GM12878 (cell line): Measurements from ENCODE around the gene APC2. TPM values are rescaled to one million over a fixed set of nuclear protein-coding genes. Genes with fewer than 3 reads are reported as not detected.

Experiments
- ATAC-seq: fragments of 200-7000 bp; cut with Tn5 transposase; 3 replicates; pipeline ENCODE4 v1.9.1; 2020; ENCODE audit warnings: mild to moderate bottlenecking, moderate library complexity
- BruUV-seq: library from RNA; stranded (reverse); fragments of 400-500 nt; replicated peaks from 2 replicates; lab custom pipeline; 2021; lab: Mats Ljungman, UMichigan
- CTCF ChIA-PET: fragments of 300-600 bp; sonication (Branson Sonifier 250); formaldehyde crosslinking; extraction: SDS; loops from one replicate; lab custom pipeline; 2021; ENCODE audit warnings: inconsistent platforms; lab: Yijun Ruan, JAX
- POLR2A ChIA-PET: fragments of 350-600 bp; formaldehyde crosslinking; extraction: SDS; loops from one replicate; lab custom pipeline; 2021; ENCODE audit warnings: inconsistent platforms; lab: Charles Lee
- RAD21 ChIA-PET: fragments of 300-600 bp; sonication (Branson Sonifier 250); formaldehyde crosslinking; loops from one replicate; lab custom pipeline; 2023; ENCODE audit warnings: antibody characterized with exemption; ENCODE audit not compliant: unreplicated experiment; lab: Charles Lee
- SMC1A ChIA-PET: fragments of 300-600 bp; sonication (Branson Sonifier 250); formaldehyde crosslinking; loops from one replicate; lab custom pipeline; 2023; ENCODE audit not compliant: unreplicated experiment, uncharacterized antibody; lab: Charles Lee
- DNase-seq: peaks from one replicate; pipeline ENCODE4 v3.0.0-alpha.2; 2011; ENCODE audit warnings: low read depth, low spot score
- FAIRE-seq: peaks from 3 replicates; lab custom pipeline; 2011; peaks lifted over from hg19 to GRCh38; lab: Jason Lieb, UNC
- H2AFZ ChIP-seq: 2 replicates; pipeline ENCODE4 v1.6.0; 2011; ENCODE audit warnings: low read depth, low read length, control low read depth; ENCODE audit not compliant: control insufficient read depth
- H3K27ac ChIP-seq: 2 replicates; pipeline ENCODE4 v1.5.1; 2011; ENCODE audit warnings: control low read depth; ENCODE audit not compliant: control insufficient read depth, insufficient read depth
- H3K27me3 ChIP-seq, 2 experiments: replicated peaks in 1 of 2; 2 replicates each; pipeline versions ENCODE4 v1.6.0 to v1.6.1; 2011; ENCODE audit warnings: low read length in 1 of 2; ENCODE audit not compliant: control insufficient read depth in 2 of 2, insufficient read depth in 2 of 2
- H3K36me3 ChIP-seq, 2 experiments: 2 replicates each; pipeline ENCODE4 v1.5.1; 2011; ENCODE audit warnings: low read length in 1 of 2; ENCODE audit not compliant: control insufficient read depth in 2 of 2, insufficient read depth in 2 of 2
- H3K4me1 ChIP-seq: 2 replicates; pipeline ENCODE4 v1.6.1; 2011; ENCODE audit warnings: mild to moderate bottlenecking, low read length, moderate library complexity, mixed read lengths; ENCODE audit not compliant: control insufficient read depth, insufficient read depth
- H3K4me2 ChIP-seq: 2 replicates; pipeline ENCODE4 v1.6.0; 2011; ENCODE audit warnings: control low read depth; ENCODE audit not compliant: control insufficient read depth, insufficient read depth
- H3K4me3 ChIP-seq: fragments of 200-600 bp; sonication (generic); 2 replicates; pipeline ENCODE4 v1.5.1; 2016
- H3K79me2 ChIP-seq: 2 replicates; pipeline ENCODE4 v1.6.0; 2011; ENCODE audit warnings: low read length; ENCODE audit not compliant: control insufficient read depth, insufficient read depth
- H3K9ac ChIP-seq: 2 replicates; pipeline ENCODE4 v1.8.0; 2011; ENCODE audit warnings: low read length, control low read depth, mixed read lengths; ENCODE audit not compliant: control insufficient read depth, insufficient read depth
- H3K9me3 ChIP-seq: replicated peaks from 3 replicates; pipeline ENCODE4 v1.5.1; 2011; ENCODE audit warnings: mild to moderate bottlenecking, low read length; ENCODE audit not compliant: control insufficient read depth, insufficient read depth
- H4K20me1 ChIP-seq: 2 replicates; pipeline ENCODE4 v1.6.0; 2011; ENCODE audit not compliant: control insufficient read depth, insufficient read depth
- ASH2L ChIP-seq: fragments of 300-600, 200-600 bp; sonication (generic); IDR thresholded peaks from 2 replicates; pipeline ENCODE4 v1.6.1; 2017; ENCODE audit warnings: low read depth, mild to moderate bottlenecking, borderline replicate concordance
- BCL11A ChIP-seq: IDR thresholded peaks from 2 replicates; pipeline ENCODE4 v1.6.1; 2011; ENCODE audit warnings: low read depth, low read length
- DPF2 ChIP-seq: fragments of 450-650 bp; IDR thresholded peaks from 2 replicates; pipeline ENCODE4 v1.6.1; 2017; ENCODE audit warnings: mild to moderate bottlenecking
- EGR1 ChIP-seq, 2 experiments: IDR thresholded peaks; 1 replicate in 1 of 2; 2 replicates in 1 of 2; pipeline ENCODE4 v1.6.1; 2011 to 2012; ENCODE audit warnings: low read depth in 2 of 2, low read length in 2 of 2, borderline replicate concordance in 1 of 2, mild to moderate bottlenecking in 1 of 2, moderate library complexity in 1 of 2
- FOS ChIP-seq: IDR thresholded peaks from 3 replicates; pipeline ENCODE4 v1.6.1; 2011; ENCODE audit warnings: borderline replicate concordance; ENCODE audit not compliant: insufficient read length; ENCODE audit errors: extremely low read depth
- FOXK2 ChIP-seq: fragments of 450-650 bp; IDR thresholded peaks from 2 replicates; pipeline ENCODE4 v1.6.1; 2017; ENCODE audit warnings: mild to moderate bottlenecking, moderate library complexity
- HCFC1 ChIP-seq: fragments of 150-350 bp; IDR thresholded peaks from 2 replicates; pipeline ENCODE4 v1.6.1; 2014; ENCODE audit warnings: low read length
- IRF5 ChIP-seq: fragments of 450-650 bp; IDR thresholded peaks from 2 replicates; pipeline ENCODE4 v1.6.1; 2017; ENCODE audit warnings: borderline replicate concordance
- NBN ChIP-seq: fragments of 450-650 bp; IDR thresholded peaks from 2 replicates; pipeline ENCODE4 v1.6.1; 2016
- RELA ChIP-seq: fragments of 450-650 bp; IDR thresholded peaks from 2 replicates; pipeline ENCODE4 v1.8.0; 2014; ENCODE audit warnings: borderline replicate concordance; ENCODE audit not compliant: partially characterized antibody
- SIX5 ChIP-seq: IDR thresholded peaks from 2 replicates; pipeline ENCODE4 v1.6.1; 2011; ENCODE audit warnings: mild to moderate bottlenecking, low read depth, low read length, moderate library complexity; ENCODE audit not compliant: severe bottlenecking
- SMAD5 ChIP-seq: IDR thresholded peaks from 2 replicates; pipeline ENCODE4 v1.6.1; 2016; ENCODE audit warnings: antibody characterized with exemption, low read depth
- SMARCA5 ChIP-seq: fragments of 450-650 bp; IDR thresholded peaks from 2 replicates; pipeline ENCODE4 v1.6.1; 2017; ENCODE audit warnings: mild to moderate bottlenecking
- TCF7 ChIP-seq: IDR thresholded peaks from 2 replicates; pipeline ENCODE4 v1.6.1; 2014; ENCODE audit warnings: antibody characterized with exemption, borderline replicate concordance
- USF1 ChIP-seq: IDR thresholded peaks from 2 replicates; pipeline ENCODE4 v1.6.1; 2011; ENCODE audit warnings: borderline replicate concordance, low read depth, mild to moderate bottlenecking, moderate library complexity, mixed read lengths, low read length; ENCODE audit not compliant: insufficient read depth; ENCODE audit errors: extremely low read length
- ZSCAN29 ChIP-seq: fragments of 450-650 bp; IDR thresholded peaks from 2 replicates; pipeline ENCODE4 v1.6.1; 2017; ENCODE audit warnings: mild to moderate bottlenecking, moderate library complexity
- WGBS: methylation state at CpG from one replicate; pipeline ENCODE4 v1.1.6; 2016; ENCODE audit warnings: low lambda C conversion rate; ENCODE audit not compliant: insufficient replicate concordance, insufficient coverage; ENCODE audit errors: missing lambda C conversion rate; 5-methylcytosine and 5-hydroxymethylcytosine counted together
- in situ Hi-C: fragments of 300-500 bp; cut with MboI; formaldehyde crosslinking; loops from 9 replicates; pipeline ENCODE4 v1.14.3; 2018; ENCODE audit warnings: mixed read lengths
- intact Hi-C: fragments of 100-400 bp; cut with micrococcal nuclease; formaldehyde crosslinking; loops from one replicate; pipeline ENCODE4 v1.14.2; 2022; ENCODE audit not compliant: unreplicated experiment
- polyA plus RNA-seq, 11 experiments: library from polyadenylated mRNA; depleted of rRNA in 4 of 11; unstranded in 6 of 11; stranded (reverse) in 5 of 11; fragments of >200 nt; fragmentation: Nextera tagmentation in 4 of 11; fragmentation: Illumina TruSeq in 1 of 11; extraction: Ambion mirVana in 4 of 11; extraction: Trizol in 1 of 11; gene quantifications; 1 replicate in 1 of 11; 2 replicates in 10 of 11; pipeline versions ENCODE4 v1.2.1 to v1.2.3, GENCODE V29; 2011 to 2016; ENCODE audit warnings: inconsistent platforms in 2 of 11, missing spikeins in 2 of 11, low read depth in 1 of 11
- total RNA-seq, 4 experiments: library from RNA; depleted of rRNA in 3 of 4; stranded (reverse); fragments of >200 nt in 3 of 4; fragmentation: Illumina TruSeq in 1 of 4; extraction: Trizol in 1 of 4; gene quantifications; 2 replicates each; pipeline versions ENCODE4 v1.2.1 to v1.2.3, GENCODE V29; 2013 to 2021
- TF ChIP-seq, protein P1 (sequence below): fragments of 450-650 bp; IDR thresholded peaks from 2 replicates; pipeline ENCODE4 v1.6.1; 2017; ENCODE audit warnings: mild to moderate bottlenecking, moderate library complexity

Gene APC2
- total and polyA plus RNA-seq, 10 of the 15 experiments (the other 5 are each of a cell fraction or from before 2014, with no cell fraction given) = under 0.01 to 0.73 (median 0.04) TPM; not detected in 5

GRCh38 chr19:1510807-1511206 lies 60.9 kb downstream of the APC2 start (continued):
- TF ChIP-seq, protein P1, sequence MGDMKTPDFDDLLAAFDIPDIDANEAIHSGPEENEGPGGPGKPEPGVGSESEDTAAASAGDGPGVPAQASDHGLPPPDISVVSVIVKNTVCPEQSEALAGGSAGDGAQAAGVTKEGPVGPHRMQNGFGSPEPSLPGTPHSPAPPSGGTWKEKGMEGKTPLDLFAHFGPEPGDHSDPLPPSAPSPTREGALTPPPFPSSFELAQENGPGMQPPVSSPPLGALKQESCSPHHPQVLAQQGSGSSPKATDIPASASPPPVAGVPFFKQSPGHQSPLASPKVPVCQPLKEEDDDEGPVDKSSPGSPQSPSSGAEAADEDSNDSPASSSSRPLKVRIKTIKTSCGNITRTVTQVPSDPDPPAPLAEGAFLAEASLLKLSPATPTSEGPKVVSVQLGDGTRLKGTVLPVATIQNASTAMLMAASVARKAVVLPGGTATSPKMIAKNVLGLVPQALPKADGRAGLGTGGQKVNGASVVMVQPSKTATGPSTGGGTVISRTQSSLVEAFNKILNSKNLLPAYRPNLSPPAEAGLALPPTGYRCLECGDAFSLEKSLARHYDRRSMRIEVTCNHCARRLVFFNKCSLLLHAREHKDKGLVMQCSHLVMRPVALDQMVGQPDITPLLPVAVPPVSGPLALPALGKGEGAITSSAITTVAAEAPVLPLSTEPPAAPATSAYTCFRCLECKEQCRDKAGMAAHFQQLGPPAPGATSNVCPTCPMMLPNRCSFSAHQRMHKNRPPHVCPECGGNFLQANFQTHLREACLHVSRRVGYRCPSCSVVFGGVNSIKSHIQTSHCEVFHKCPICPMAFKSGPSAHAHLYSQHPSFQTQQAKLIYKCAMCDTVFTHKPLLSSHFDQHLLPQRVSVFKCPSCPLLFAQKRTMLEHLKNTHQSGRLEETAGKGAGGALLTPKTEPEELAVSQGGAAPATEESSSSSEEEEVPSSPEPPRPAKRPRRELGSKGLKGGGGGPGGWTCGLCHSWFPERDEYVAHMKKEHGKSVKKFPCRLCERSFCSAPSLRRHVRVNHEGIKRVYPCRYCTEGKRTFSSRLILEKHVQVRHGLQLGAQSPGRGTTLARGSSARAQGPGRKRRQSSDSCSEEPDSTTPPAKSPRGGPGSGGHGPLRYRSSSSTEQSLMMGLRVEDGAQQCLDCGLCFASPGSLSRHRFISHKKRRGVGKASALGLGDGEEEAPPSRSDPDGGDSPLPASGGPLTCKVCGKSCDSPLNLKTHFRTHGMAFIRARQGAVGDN = no peak
- TF ChIP-seq DPF2 (no peak), ZSCAN29 (no peak), BCL11A (no peak), SIX5 (no peak), ASH2L (no peak)

GRCh38 chr19:1511318-1512317 lies 61.7 kb downstream of the APC2 start:
- Histone ChIP-seq H3K4me2 (no peak overlapping the region), H3K27ac (no peak overlapping the region), H3K4me1 (no peaks in the 10 kb centered on the region), H3K9me3 (no peaks in the 10 kb centered on the region; the same call in 2 of the 3 replicates), H3K36me3 (no peaks in the 10 kb centered on the region), H3K4me3 (no peak overlapping the region), H3K79me2 (no peaks in the 10 kb centered on the region), H3K27me3 (no peaks in the 10 kb centered on the region; a peak in 1 of 4 replicates), H4K20me1 (no peaks in the 10 kb centered on the region), H3K9ac (no peak overlapping the region), H2AFZ (no peak overlapping the region)
- no peak for ATAC-seq
- ChIA-PET POLR2A (no interaction called here), RAD21 (no interaction called here), CTCF (no interaction called here), SMC1A (no interaction called here)
- no peak for DNase-seq
- in situ Hi-C loops = no loop called here
- no peak for FAIRE-seq
- WGBS = 32% methylated on average over 20 of the region's 22 CpGs
- intact Hi-C loops = no loop called here
- no TSS peak for BruUV-seq
- TF ChIP-seq TCF7 (no peak), FOXK2 (no peak), HCFC1 (no peak), SIX5 (no peak), IRF5 (no peak), RELA (no peak), NBN (no peak), SMAD5 (no peak), FOS (no peak), EGR1 (IDR thresholded peaks at IDR 0.05; ENCODE audit: borderline replicate concordance in 1 of 2, low read depth in 2 of 2, low read length in 2 of 2) (no peak), USF1 (no peak), SMARCA5 (no peak)
